ENCODE data around the gene TTC29.

- no peak for TF ChIP-seq NR2C2 (CRISPR knock-in tag; IDR thresholded peaks at IDR 0.05)
- no peak for TF ChIP-seq NR2C2 (tag; IDR thresholded peaks at IDR 0.05)
- TF ChIP-seq SRSF7 (optimal IDR thresholded peaks at IDR 0.05; ENCODE audit: low read depth, low read length), result no peak
- no peak for TF ChIP-seq CTBP1 (IDR thresholded peaks at IDR 0.05; ENCODE audit: borderline replicate concordance)
- no peak for TF ChIP-seq ZBTB9 (CRISPR knock-in tag; IDR thresholded peaks at IDR 0.05)
- no peak for TF ChIP-seq GATAD2A (IDR thresholded peaks at IDR 0.05)
- no peak for TF ChIP-seq SNAPC5 (CRISPR knock-in tag; IDR thresholded peaks at IDR 0.05)
- no peak for TF ChIP-seq POLR2A (conservative IDR thresholded peaks at IDR 0.05)
Measured at GRCh38 chr4:146959692-146960091, 14.0 kb upstream of the TTC29 start.
